ENCODE data around the gene RSRP1.
"Not testable (repeated sequence)": the region's sequence is repeated elsewhere in the genome, so short reads cannot be mapped to it uniquely, and the experiment has no call there.

The RSRP1 gene

GRCh38 chr1:25247024-25247828 is at the start of gene RSRP1:
RSRP1 (minus strand) TSS chr1:25247454; CDS start chr1:25246963, 491 bp downstream.
- DNase-seq (ENCODE audit: low spot score), result peak; percentile 100

- DNase-seq (ENCODE audit: low spot score), result not testable (repeated sequence)
Measured at GRCh38 chr1:25296501-25296900, 49.2 kb upstream of the RSRP1 start.

GRCh38 chr1:25294889-25295826 is 47.9 kb upstream of the RSRP1 start:
- not testable (repeated sequence) for DNase-seq (ENCODE audit: low spot score)

- not testable (repeated sequence) for DNase-seq (ENCODE audit: low spot score)
Measured at GRCh38 chr1:25293426-25293825, 46.2 kb upstream of the RSRP1 start.

GRCh38 chr1:25290043-25290442 is 42.8 kb upstream of the RSRP1 start:
- DNase-seq (ENCODE audit: low spot score), result not testable (repeated sequence)

- not testable (repeated sequence) for DNase-seq (ENCODE audit: low spot score)
Measured at GRCh38 chr1:25288573-25289101, 41.4 kb upstream of the RSRP1 start.

GRCh38 chr1:25287164-25287563 is 39.9 kb upstream of the RSRP1 start:
- DNase-seq (ENCODE audit: low spot score), result not testable (repeated sequence)

GRCh38 chr1:25285862-25286261 is 38.6 kb upstream of the RSRP1 start:
- not testable (repeated sequence) for DNase-seq (ENCODE audit: low spot score)

GRCh38 chr1:25279693-25280111 is 32.4 kb upstream of the RSRP1 start:
- DNase-seq (ENCODE audit: low spot score), result not testable (repeated sequence)

- DNase-seq (ENCODE audit: low spot score), result not testable (repeated sequence)
Measured at GRCh38 chr1:25278790-25279189, 31.5 kb upstream of the RSRP1 start.

GRCh38 chr1:25278358-25278757 is 31.1 kb upstream of the RSRP1 start:
- not testable (repeated sequence) for DNase-seq (ENCODE audit: low spot score)

GRCh38 chr1:25277295-25277694 is 30.0 kb upstream of the RSRP1 start:
- DNase-seq (ENCODE audit: low spot score), result not testable (repeated sequence)

GRCh38 chr1:25275648-25276047 is 28.4 kb upstream of the RSRP1 start:
- not testable (repeated sequence) for DNase-seq (ENCODE audit: low spot score)

- not testable (repeated sequence) for DNase-seq (ENCODE audit: low spot score)
Measured at GRCh38 chr1:25272238-25272637, 25.0 kb upstream of the RSRP1 start, which contains the start of gene RHD. RHD (plus strand) TSS chr1:25272509; CDS start chr1:25272548, 39 bp downstream.

GRCh38 chr1:25268143-25268760 is 21.0 kb upstream of the RSRP1 start:
- not testable (repeated sequence) for DNase-seq (ENCODE audit: low spot score)

- DNase-seq (ENCODE audit: low spot score), result peak; percentile 36
Measured at GRCh38 chr1:25267288-25268142, 20.3 kb upstream of the RSRP1 start.

- DNase-seq (ENCODE audit: low spot score), result not testable (repeated sequence)
Measured at GRCh38 chr1:25266554-25267287, 19.5 kb upstream of the RSRP1 start.

GRCh38 chr1:25260336-25260735 is 13.1 kb upstream of the RSRP1 start:
- DNase-seq (ENCODE audit: low spot score), result not testable (repeated sequence)

- not testable (repeated sequence) for DNase-seq (ENCODE audit: low spot score)
Measured at GRCh38 chr1:25259813-25260212, 12.6 kb upstream of the RSRP1 start.

- DNase-seq (ENCODE audit: low spot score), result peak; percentile 52
Measured at GRCh38 chr1:25257196-25257595, 9.9 kb upstream of the RSRP1 start.
